ENCODE results near the gene SRBD1. TPM values are rescaled to one million over a fixed set of nuclear protein-coding genes. Genes with fewer than 3 reads are reported as not detected.

Gene SRBD1
- total and polyA plus RNA-seq, 2 of the 8 experiments (the other 6 are each of a cell fraction or from before 2014, with no cell fraction given) = 4.6 to 20.0 TPM

- Histone ChIP-seq H2BK120ac (replicated peaks; ENCODE audit: low read depth, low read length) (no peak overlapping the region), H3K23ac (ENCODE audit: insufficient read length) (no peak overlapping the region), H3K36me3 (ENCODE audit: control insufficient read depth in 2 of 4, insufficient read depth in 4 of 4, low read length in 3 of 4) (peaks cover 0 to 3% (median 0%) of the 10 kb centered on the region in 4 experiments; a peak in 2 of 8 replicates), H2BK5ac (ENCODE audit: low read depth, low read length) (no peak overlapping the region), H3K9me3 (ENCODE audit: insufficient read depth in 2 of 2, low read depth in 1 of 2, low read length in 1 of 2) (no peaks in the 10 kb centered on the region), H3K9ac (replicated peaks in 1 of 4; ENCODE audit: extremely low read depth in 1 of 4, low read depth in 3 of 4, low read length in 3 of 4) (no peak overlapping the region), H3K27ac (ENCODE audit: low read depth, low read length) (no peak overlapping the region), H3K4me1 (replicated peaks in 1 of 4; ENCODE audit: control insufficient read depth in 3 of 4, insufficient read depth in 4 of 4, low read length in 3 of 4) (0 out of 7 replicates have a peak, but pooled peaks cover 0 to 2% (median 0%) of the 10 kb centered on the region in 4 experiments), H3K4ac (replicated peaks; ENCODE audit: insufficient read length, low read depth, low read length) (no peak overlapping the region), H3K18ac (ENCODE audit: extremely low read depth, low read length) (no peak overlapping the region), H3K79me1 (ENCODE audit: low read depth, low read length) (no peaks in the 10 kb centered on the region), H2BK15ac (ENCODE audit: low read length) (no peak overlapping the region), H4K8ac (ENCODE audit: extremely low read depth, insufficient read depth, low read length) (no peak overlapping the region), H3K27me3 (replicated peaks in 1 of 4; ENCODE audit: control insufficient read depth in 3 of 4, extremely low read depth in 1 of 4, insufficient read depth in 3 of 4, low read length in 3 of 4) (peaks cover 0 to 1% (median 0%) of the 10 kb centered on the region in 4 experiments; a peak in 1 of 7 replicates), H3K4me2 (ENCODE audit: insufficient read depth in 1 of 2, low read depth in 2 of 2, low read length in 2 of 2) (no peak overlapping the region), H4K5ac (ENCODE audit: insufficient read length, low read depth, low read length) (no peak overlapping the region), H2BK12ac (ENCODE audit: low read depth, low read length) (no peak overlapping the region), H2BK20ac (ENCODE audit: low read length) (no peak overlapping the region), H3K4me3 (ENCODE audit: extremely low read depth in 1 of 4, insufficient read depth in 2 of 4, low read depth in 3 of 4, low read length in 4 of 4) (no peak overlapping the region), H3K23me2 (ENCODE audit: low read depth, low read length) (no peaks in the 10 kb centered on the region), H3K79me2 (ENCODE audit: control insufficient read depth in 1 of 2, insufficient read depth in 2 of 2, low read length in 2 of 2) (peaks cover 0 to 3% of the 10 kb centered on the region in 2 experiments; a peak in 2 of 4 replicates), H3K14ac (ENCODE audit: insufficient read length) (no peak overlapping the region), H3K56ac (replicated peaks; ENCODE audit: insufficient read length, low read depth, low read length) (no peak overlapping the region), H4K20me1 (replicated peaks in 1 of 2; ENCODE audit: control insufficient read depth in 1 of 2, insufficient read depth in 2 of 2, low read length in 2 of 2) (no peaks in the 10 kb centered on the region), H2AK5ac (ENCODE audit: low read depth, low read length) (no peak overlapping the region), H4K91ac (replicated peaks; ENCODE audit: insufficient read length, low read length) (no peak overlapping the region), H2AFZ (ENCODE audit: low read length) (no peak overlapping the region)
- CTCF ChIA-PET (ENCODE audit: partially characterized antibody) = no interaction called here
- FAIRE-seq (no peak), DNase-seq (ENCODE audit: low read depth in 1 of 2, low spot score in 2 of 2) (no peak)
- 93% methylated on average over 1 of the region's 1 CpG; no CpG with 5 or more reads in 1 of the 2 experiments for WGBS, 2 experiments (ENCODE audit: extremely low coverage in 1 of 2, insufficient coverage in 1 of 2, insufficient read length in 1 of 2, insufficient replicate concordance in 2 of 2, low coverage in 1 of 2, low lambda C conversion rate in 2 of 2, missing lambda C conversion rate in 1 of 2)
- POLR2A ChIA-PET (ENCODE audit: partially characterized antibody) = no interaction called here
- TF ChIP-seq CREB1 (IDR thresholded peaks at IDR 0.05) = no peak
- TF ChIP-seq ATF3 (IDR thresholded peaks at IDR 0.05; ENCODE audit: insufficient read depth, low read depth, low read length) = no peak
- TF ChIP-seq PHF8 (conservative IDR thresholded peaks at IDR 0.05; ENCODE audit: low read depth, low read length) = no peak
- no peak for TF ChIP-seq SAP30 (IDR thresholded peaks at IDR 0.05; ENCODE audit: insufficient read depth, insufficient replicate concordance, low read length)
- no peak for TF ChIP-seq BRCA1 (IDR thresholded peaks at IDR 0.05; ENCODE audit: low read depth, low read length)
- no peak for TF ChIP-seq RAD21 (IDR thresholded peaks at IDR 0.05 in 1 of 2, conservative IDR thresholded peaks at IDR 0.05 in 1 of 2; ENCODE audit: low read depth in 2 of 2, low read length in 2 of 2)
- TF ChIP-seq CTBP2 (IDR thresholded peaks at IDR 0.05; ENCODE audit: borderline replicate concordance, insufficient read depth, insufficient read length, low read length) = no peak
- no peak for TF ChIP-seq RNF2 (IDR thresholded peaks at IDR 0.05; ENCODE audit: borderline replicate concordance, low read depth, low read length, missing control alignments, poor library complexity, severe bottlenecking)
- TF ChIP-seq BCL11A (IDR thresholded peaks at IDR 0.05; ENCODE audit: low read depth in 2 of 2, low read length in 2 of 2) = no peak
- no peak for TF ChIP-seq SIX5 (IDR thresholded peaks at IDR 0.05; ENCODE audit: low read depth, low read length)
- TF ChIP-seq CHD1 (IDR thresholded peaks at IDR 0.05; ENCODE audit: low read depth, low read length) = no peak
- TF ChIP-seq SP2 (IDR thresholded peaks at IDR 0.05; ENCODE audit: low read length) = no peak
- no peak for TF ChIP-seq SUZ12 (IDR thresholded peaks at IDR 0.05; ENCODE audit: low read length)
Measured at GRCh38 chr2:45582522-45582921, 28.5 kb downstream of the SRBD1 start.

Measured in H1 (cell line).